Fibroblast of skin of right biceps (primary cell): ENCODE results near the gene SOX10.
"Not testable (repeated sequence)": the region's sequence is repeated elsewhere in the genome, so short reads cannot be mapped to it uniquely, and the experiment has no call there.

ENCODE experiments used
- DNase-seq: peaks from one replicate; pipeline ENCODE4 v3.0.0-alpha.2; 2013

SOX10 gene

GRCh38 chr22:37985751-37986281 is 1.5 kb upstream of the SOX10 start:
- no peak for DNase-seq

- DNase-seq: no peak
These were observed 763 bp upstream of the SOX10 start for GRCh38 chr22:37985050-37985585.

- DNase-seq: no peak
These were observed 1.2 kb downstream of the SOX10 start for GRCh38 chr22:37982938-37983859.

- DNase-seq: no peak
These were observed 2.1 kb downstream of the SOX10 start for GRCh38 chr22:37982151-37982785.

- DNase-seq: no peak
These were observed 2.9 kb downstream of the SOX10 start for GRCh38 chr22:37981282-37982011.

GRCh38 chr22:37979782-37980181 is 4.6 kb downstream of the SOX10 start:
- DNase-seq: no peak

- DNase-seq: no peak
These were observed 7.8 kb downstream of the SOX10 start for GRCh38 chr22:37976547-37976946.

GRCh38 chr22:37976022-37976421 is 8.3 kb downstream of the SOX10 start:
- DNase-seq: not testable (repeated sequence)

- DNase-seq: no peak
These were observed 9.2 kb downstream of the SOX10 start for GRCh38 chr22:37975153-37975552.

- DNase-seq: no peak
These were observed 10.8 kb downstream of the SOX10 start for GRCh38 chr22:37973271-37974170.

- DNase-seq: peak; percentile 18
These were observed 11.8 kb downstream of the SOX10 start for GRCh38 chr22:37972527-37972926.

- DNase-seq: no peak
These were observed 12.6 kb downstream of the SOX10 start for GRCh38 chr22:37971475-37972434.

GRCh38 chr22:37970864-37971263 is 13.5 kb downstream of the SOX10 start:
- DNase-seq: no peak

GRCh38 chr22:37968452-37969251 is 15.7 kb downstream of the SOX10 start:
- DNase-seq: no peak

GRCh38 chr22:37967637-37968451 is 16.5 kb downstream of the SOX10 start:
- DNase-seq: no peak

GRCh38 chr22:37967147-37967546 is 17.2 kb downstream of the SOX10 start:
- no peak for DNase-seq

GRCh38 chr22:37965940-37966664 is 18.3 kb downstream of the SOX10 start:
- peak; percentile 17 for DNase-seq

- DNase-seq: no peak
These were observed 23.3 kb downstream of the SOX10 start for GRCh38 chr22:37961062-37961461.
